ENCODE results near the gene ADGRA1.
"Not testable (repeated sequence)": the region's sequence is repeated elsewhere in the genome, so short reads cannot be mapped to it uniquely, and the experiment has no call there.

Gene ADGRA1

GRCh38 chr10:133131734-133132472 is 44.2 kb downstream of the ADGRA1 start:
- no peaks in the 10 kb centered on the region for H3K9me3 ChIP-seq
- TF ChIP-seq CTCF (IDR thresholded peaks at IDR 0.05) = no peak
- no peaks in the 10 kb centered on the region for H3K36me3 ChIP-seq
- H3K4me1 ChIP-seq = no peaks in the 10 kb centered on the region
- H3K4me3 ChIP-seq = no peak overlapping the region
- peaks cover 0 to 3% of the 10 kb centered on the region in 2 donors for H3K27me3 ChIP-seq
- no peak for DNase-seq
- H3K27ac ChIP-seq = no peak overlapping the region
- intact Hi-C loops (cut with DNase I; ENCODE audit: low total_unique reads) = no loop called here

GRCh38 chr10:133132473-133133291 is 45.0 kb downstream of the ADGRA1 start:
- Histone ChIP-seq H3K4me1 (no peaks in the 10 kb centered on the region), H3K27ac (no peak overlapping the region), H3K4me3 (no peak overlapping the region), H3K36me3 (no peaks in the 10 kb centered on the region), H3K27me3 (peaks cover 0 to 2% of the 10 kb centered on the region in 2 donors), H3K9me3 (no peaks in the 10 kb centered on the region)
- peak in 1 of 2 donors; percentile 32 for DNase-seq
- TF ChIP-seq CTCF (IDR thresholded peaks at IDR 0.05) = no peak
- intact Hi-C loops (cut with DNase I; ENCODE audit: low total_unique reads) = no loop called here

GRCh38 chr10:133133471-133134231 is 45.9 kb downstream of the ADGRA1 start:
- peak in 1 of 2 donors; percentile 57 for DNase-seq

GRCh38 chr10:133134411-133135115 is 46.8 kb downstream of the ADGRA1 start:
- no peak for TF ChIP-seq CTCF (IDR thresholded peaks at IDR 0.05)
- Histone ChIP-seq H3K27ac (no peak overlapping the region), H3K36me3 (no peaks in the 10 kb centered on the region), H3K4me3 (no peak overlapping the region), H3K9me3 (no peaks in the 10 kb centered on the region), H3K27me3 (peaks cover 0 to 8% of the 10 kb centered on the region in 2 donors), H3K4me1 (no peaks in the 10 kb centered on the region)
- intact Hi-C loops (cut with DNase I; ENCODE audit: low total_unique reads) = no loop called here
- DNase-seq = peak in 1 of 2 donors; percentile 61

More at GRCh38 chr10:133133471-133134231, 45.9 kb downstream of the ADGRA1 start:
- H3K4me3 ChIP-seq = no peak overlapping the region
- intact Hi-C loops (cut with DNase I; ENCODE audit: low total_unique reads) = no loop called here
- no peak for TF ChIP-seq CTCF (IDR thresholded peaks at IDR 0.05)
- H3K4me1 ChIP-seq = no peaks in the 10 kb centered on the region
- H3K27me3 ChIP-seq = peaks cover 0 to 5% of the 10 kb centered on the region in 2 donors
- no peaks in the 10 kb centered on the region for H3K9me3 ChIP-seq
- H3K36me3 ChIP-seq = no peaks in the 10 kb centered on the region
- no peak overlapping the region for H3K27ac ChIP-seq

- no peak overlapping the region for H3K4me3 ChIP-seq
- H3K27me3 ChIP-seq = peaks cover 0 to 12% of the 10 kb centered on the region in 2 donors
- H3K36me3 ChIP-seq = no peaks in the 10 kb centered on the region
- no peaks in the 10 kb centered on the region for H3K4me1 ChIP-seq
- TF ChIP-seq CTCF (IDR thresholded peaks at IDR 0.05) = no peak
- H3K9me3 ChIP-seq = no peaks in the 10 kb centered on the region
- H3K27ac ChIP-seq = no peak overlapping the region
- DNase-seq = no peak
- intact Hi-C loops (cut with DNase I; ENCODE audit: low total_unique reads) = no loop called here
These were observed 47.4 kb downstream of the ADGRA1 start for GRCh38 chr10:133135116-133135465.

GRCh38 chr10:133137486-133138145 is 49.9 kb downstream of the ADGRA1 start:
- H3K27me3 ChIP-seq = peaks cover 0 to 35% of the 10 kb centered on the region in 2 donors
- H3K9me3 ChIP-seq; DNase-seq; intact Hi-C loops (cut with DNase I; ENCODE audit: low total_unique reads); H3K36me3 ChIP-seq; H3K27ac ChIP-seq; H3K4me3 ChIP-seq; H3K4me1 ChIP-seq: not testable (repeated sequence)

Data from tibial artery (tissue), 4 donors.